GM12891 (cell line): Measurements from ENCODE around the gene ARSB.

Experiments used
- PAX5 ChIP-seq: IDR thresholded peaks from 2 replicates; pipeline ENCODE4 v1.6.1; 2011; ENCODE audit warnings: low read length, moderate library complexity, mild to moderate bottlenecking; ENCODE audit not compliant: insufficient read depth, severe bottlenecking
- POLR2A ChIP-seq: IDR thresholded peaks from 2 replicates; pipeline ENCODE4 v1.6.1; 2011; ENCODE audit warnings: low read depth, low read length, control low read depth
- POLR2AphosphoS5 ChIP-seq: IDR thresholded peaks from 2 replicates; pipeline ENCODE4 v1.6.1; 2011; ENCODE audit warnings: low read depth, low read length, control low read depth
- POU2F2 ChIP-seq: IDR thresholded peaks from 2 replicates; pipeline ENCODE4 v1.6.1; 2011; ENCODE audit warnings: low read depth, mild to moderate bottlenecking, control low read depth, low read length, moderate library complexity
- SPI1 ChIP-seq: IDR thresholded peaks from 2 replicates; pipeline ENCODE4 v1.6.1; 2011; ENCODE audit warnings: low read depth, low read length, control low read depth
- TAF1 ChIP-seq: IDR thresholded peaks from 2 replicates; pipeline ENCODE4 v1.6.1; 2011; ENCODE audit warnings: low read depth, low read length, control low read depth

GRCh38 chr5:79002374-79002773 lies 17.3 kb upstream of the ARSB start:
- TF ChIP-seq POLR2A: no peak
- TF ChIP-seq TAF1: no peak
- TF ChIP-seq POLR2AphosphoS5: no peak
- no peak for TF ChIP-seq POU2F2
- no peak for TF ChIP-seq SPI1
- TF ChIP-seq PAX5: no peak
